ENCODE measurements around the gene ANKRD53.

DNA sequence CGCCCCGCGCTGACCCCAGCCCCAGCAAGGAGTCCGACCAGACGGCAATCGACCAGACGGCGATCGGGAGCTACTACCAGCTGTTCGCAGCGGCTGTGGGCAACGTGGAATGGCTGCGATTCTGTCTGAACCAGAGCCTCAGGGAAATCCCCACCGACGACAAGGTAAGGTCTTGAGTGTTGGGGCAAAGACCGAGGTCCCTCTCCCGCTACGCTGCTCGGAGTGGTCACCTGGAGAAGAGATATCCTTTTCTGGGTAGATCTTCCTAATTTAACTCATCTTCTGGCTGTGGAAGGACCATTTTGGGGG, 704 bp downstream of the ANKRD53 start:
- no peak for TF ChIP-seq CTCF (IDR thresholded peaks at IDR 0.05)
- no peak for TF ChIP-seq POLR2A (IDR thresholded peaks at IDR 0.05)

All from uterus (tissue), 2 donors.